ENCODE measurements around the gene LRP2BP.
"Not testable (repeated sequence)": the region's sequence is repeated elsewhere in the genome, so short reads cannot be mapped to it uniquely, and the experiment has no call there.

The LRP2BP gene

DNA sequence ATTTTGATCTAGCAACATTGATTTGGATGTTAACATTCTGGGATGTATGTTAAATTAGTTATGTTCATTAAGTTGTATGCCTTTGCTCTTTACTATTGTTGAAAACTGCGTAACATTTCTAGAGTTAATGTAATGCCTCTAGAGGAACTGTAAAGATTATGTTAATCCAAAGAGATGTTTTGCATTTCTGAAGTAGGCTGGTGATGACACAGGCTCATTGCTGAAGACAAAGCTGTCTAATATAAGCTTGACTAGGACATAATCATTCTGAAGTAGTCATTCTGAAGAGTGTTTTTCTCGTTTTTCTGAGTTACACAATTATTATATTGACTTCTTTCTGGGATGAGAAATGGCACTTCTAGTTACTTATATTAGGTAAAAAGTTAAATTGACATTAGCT lies 72.9 kb downstream of the LRP2BP start:
- DNase-seq: no peak

DNA sequence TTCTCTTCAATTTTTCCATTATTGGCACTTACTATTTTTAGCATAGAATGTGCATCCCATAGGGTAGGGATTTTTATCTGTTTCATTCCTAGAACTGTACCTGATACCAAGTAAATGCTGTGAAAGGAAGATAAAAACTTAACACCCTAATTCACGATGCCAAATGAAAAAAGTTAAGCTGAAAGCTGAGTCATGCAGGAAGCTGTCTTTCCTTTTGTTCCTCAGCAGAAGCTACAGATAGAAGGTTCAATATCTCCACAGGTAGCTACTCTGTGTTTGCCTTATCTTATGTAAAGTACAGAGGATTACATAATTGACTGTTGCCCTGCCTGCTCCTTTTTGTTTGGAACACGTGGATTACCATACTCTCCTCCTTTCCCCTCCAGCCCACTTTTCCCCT lies 77.0 kb downstream of the LRP2BP start:
- no peak for DNase-seq

DNA sequence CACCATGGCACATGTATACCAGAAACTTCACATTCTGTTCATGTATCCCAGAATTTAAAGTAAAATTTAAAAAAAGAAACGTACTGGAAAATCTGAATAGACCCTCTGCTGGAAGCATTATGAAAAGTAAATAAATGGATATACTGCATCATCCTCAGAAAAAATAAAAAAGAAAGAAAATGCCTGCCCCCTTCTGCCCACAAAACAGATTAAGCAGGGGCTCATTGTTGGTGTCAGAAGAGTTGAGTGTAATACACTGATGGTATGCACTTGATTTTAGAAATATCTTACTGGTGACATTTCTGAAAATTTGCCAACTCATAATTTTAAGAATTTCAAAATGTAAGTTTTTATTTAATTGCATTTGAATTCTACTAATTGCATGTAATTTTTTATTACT lies 77.8 kb downstream of the LRP2BP start:
- DNase-seq: no peak

DNA sequence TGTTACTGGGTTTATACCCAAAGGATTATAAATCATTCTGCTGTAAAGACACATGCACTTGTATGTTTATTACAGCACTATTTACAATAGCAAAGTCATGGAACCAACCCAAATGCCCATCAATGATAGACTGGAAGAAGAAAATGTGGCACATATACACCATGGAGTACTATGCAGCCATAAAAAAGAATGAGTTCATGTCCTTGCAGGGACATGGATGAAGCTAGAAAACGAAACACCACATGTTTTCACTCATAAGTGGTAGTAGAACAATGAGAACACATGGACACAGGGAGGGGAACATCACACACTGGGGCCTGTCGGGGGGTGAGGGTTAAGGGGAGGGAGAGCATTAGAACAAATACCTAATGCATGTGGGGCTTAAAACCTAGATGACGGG lies 78.3 kb downstream of the LRP2BP start:
- DNase-seq: not testable (repeated sequence)

Measured in DMS 273 treated with DMSO at 0.1 percent for 48 hours (cell line).